ENCODE measurements around the gene OCLN. TPM values are rescaled to one million over a fixed set of nuclear protein-coding genes. Genes with fewer than 3 reads are reported as not detected.
A peak's percentile ranks its signal among the peaks of the same experiment; 100 is the strongest.

OCLN gene
- total and polyA plus RNA-seq, 9 of the 15 experiments (the other 6 are each of a cell fraction or from before 2014, with no cell fraction given), result 0.05 to 0.29 (median 0.15) TPM

GRCh38 chr5:69454460-69455249, 37.9 kb upstream of the OCLN start (continued):
- TF ChIP-seq FOXA3 (CRISPR knock-in tag; conservative IDR thresholded peaks at IDR 0.05 in 1 of 2, IDR thresholded peaks at IDR 0.05 in 1 of 2) (no peak), SREBF1 (IDR thresholded peaks at IDR 0.05; ENCODE audit: borderline replicate concordance, low read depth, low read length) (no peak), REST (IDR thresholded peaks at IDR 0.05; ENCODE audit: borderline replicate concordance) (peak; percentile 18; the same call in 1 of the 2 replicates), REST (CRISPR knock-in tag; IDR thresholded peaks at IDR 0.05; ENCODE audit: low read depth) (no peak), ZNF277 (CRISPR knock-in tag; IDR thresholded peaks at IDR 0.05; ENCODE audit: borderline replicate concordance) (no peak), ZNF407 (IDR thresholded peaks at IDR 0.05; ENCODE audit: low read depth) (no peak), TRIM24 (IDR thresholded peaks at IDR 0.05) (no peak), LARP7 (IDR thresholded peaks at IDR 0.05) (no peak), SPI1 (IDR thresholded peaks at IDR 0.05; ENCODE audit: borderline replicate concordance, low read depth, low read length) (no peak)

Data from K562 (cell line).